MM.1S (cell line): Measurements from ENCODE around the gene MMP24.

Source experiments
- DNase-seq: peaks from one replicate; pipeline ENCODE4 v3.0.0-alpha.2; 2015
- H2AFZ ChIP-seq: fragments of 300-600 bp; sonication (generic); 2 replicates; pipeline ENCODE4 v1.6.0; 2016; ENCODE audit warnings: antibody characterized with exemption, low read length
- H3F3A ChIP-seq: fragments of 300-600 bp; sonication (generic); 2 replicates; pipeline ENCODE4 v1.6.1; 2016; ENCODE audit warnings: mild to moderate bottlenecking, antibody characterized with exemption, low read length, moderate library complexity, mixed read lengths; ENCODE audit not compliant: insufficient read depth
- H3K27ac ChIP-seq: fragments of 300-600 bp; sonication (generic); 2 replicates; pipeline ENCODE4 v1.5.1; 2016; ENCODE audit warnings: mild to moderate bottlenecking, low read length
- H3K27me3 ChIP-seq: fragments of 300-600 bp; sonication (generic); replicated peaks from 2 replicates; pipeline ENCODE4 v1.6.0; 2016; ENCODE audit warnings: low read length; ENCODE audit not compliant: insufficient read depth
- H3K36me3 ChIP-seq: fragments of 300-600 bp; sonication (generic); replicated peaks from 2 replicates; pipeline ENCODE4 v1.6.1; 2016; ENCODE audit warnings: mild to moderate bottlenecking, low read length, mixed read lengths; ENCODE audit not compliant: insufficient read depth
- H3K4me1 ChIP-seq: fragments of 300-600 bp; sonication (generic); 2 replicates; pipeline ENCODE4 v1.6.1; 2016; ENCODE audit warnings: low read length, mixed read lengths
- H3K4me2 ChIP-seq: fragments of 300-600 bp; sonication (generic); 2 replicates; pipeline ENCODE4 v1.6.0; 2016; ENCODE audit warnings: low read depth, low read length
- H3K4me3 ChIP-seq: fragments of 300-600 bp; sonication (generic); 2 replicates; pipeline ENCODE4 v1.5.1; 2016; ENCODE audit warnings: low read length, mixed read lengths
- H3K79me2 ChIP-seq: fragments of 300-600 bp; sonication (generic); 2 replicates; pipeline ENCODE4 v1.6.1; 2016; ENCODE audit warnings: mixed run types, low read length, mixed read lengths
- H3K9ac ChIP-seq: fragments of 300-600 bp; sonication (generic); 2 replicates; pipeline ENCODE4 v1.6.1; 2016; ENCODE audit warnings: low read length, mixed read lengths
- H3K9me2 ChIP-seq: fragments of 300-600 bp; sonication (generic); replicated peaks from 2 replicates; pipeline ENCODE4 v1.6.1; 2016; ENCODE audit warnings: mild to moderate bottlenecking, low read length, mixed read lengths; ENCODE audit not compliant: insufficient read depth
- H3K9me3 ChIP-seq: fragments of 300-600 bp; sonication (generic); replicated peaks from 2 replicates; pipeline ENCODE4 v1.6.1; 2016; ENCODE audit warnings: mild to moderate bottlenecking, low read length, mixed read lengths; ENCODE audit not compliant: insufficient read depth
- H4K20me1 ChIP-seq: fragments of 300-600 bp; sonication (generic); 2 replicates; pipeline ENCODE4 v1.6.1; 2016; ENCODE audit warnings: mild to moderate bottlenecking, low read length, moderate library complexity, mixed read lengths; ENCODE audit not compliant: insufficient read depth
- EZH2 ChIP-seq: fragments of 300-600 bp; sonication (generic); optimal IDR thresholded peaks from 2 replicates; pipeline ENCODE3; 2017; ENCODE audit warnings: low read depth, mild to moderate bottlenecking, antibody characterized with exemption, low read length, mixed read lengths
- EZH2phosphoT487 ChIP-seq: fragments of 300-600 bp; sonication (generic); IDR thresholded peaks from 2 replicates; pipeline ENCODE4 v1.6.1; 2018; ENCODE audit warnings: antibody characterized with exemption, low read length
- TF ChIP-seq, protein P1 (sequence below): fragments of 300-600 bp; sonication (generic); IDR thresholded peaks from 2 replicates; pipeline ENCODE4 v1.5.1; 2016; ENCODE audit warnings: antibody characterized with exemption, low read length, mixed read lengths

MMP24 gene

DNA sequence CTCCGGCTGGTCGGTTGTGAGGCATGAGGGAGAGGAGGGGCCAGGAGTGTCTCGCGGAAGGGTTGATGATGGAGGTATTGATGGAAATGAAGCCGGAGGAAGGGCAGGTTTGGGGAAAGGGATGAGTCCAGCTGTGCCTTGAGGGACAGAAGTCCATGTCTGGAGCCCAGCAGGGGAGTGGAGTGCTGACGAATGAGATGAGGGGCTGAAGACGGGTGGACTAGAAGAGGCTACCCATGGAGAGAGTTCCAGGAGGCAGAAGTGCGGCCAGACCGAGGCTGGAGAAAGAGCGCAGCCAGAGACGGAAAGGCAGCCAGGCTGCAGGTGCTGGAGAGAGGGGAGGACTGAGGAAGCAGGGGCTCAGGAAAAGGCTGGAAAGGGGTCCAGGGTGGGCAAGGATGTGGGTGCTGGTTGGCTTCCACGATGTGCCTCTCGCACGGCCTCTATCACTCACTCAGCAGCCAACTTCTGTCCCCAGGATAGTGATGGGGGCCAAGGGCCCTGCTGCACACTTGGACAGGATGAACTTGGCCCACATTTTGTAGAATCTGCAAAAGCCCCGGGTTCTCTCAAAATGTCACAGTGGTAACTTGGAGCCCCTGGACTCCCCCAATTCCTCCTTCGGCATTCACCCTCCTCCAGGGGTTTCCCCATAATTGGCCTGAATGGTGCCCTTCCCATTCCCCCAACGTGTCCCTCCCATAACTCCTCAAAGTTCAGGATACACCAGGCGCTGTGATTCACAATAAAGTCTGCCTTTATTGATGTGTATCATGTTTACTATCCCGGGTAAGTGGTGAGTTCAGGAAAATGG lies 58.7 kb downstream of the MMP24 start:
- H3K4me2 ChIP-seq, result peak overlapping the region; percentile 96
- no peaks in the 10 kb centered on the region for H3K9me3 ChIP-seq
- H4K20me1 ChIP-seq, result no peaks in the 10 kb centered on the region
- H3K36me3 ChIP-seq, result no peaks in the 10 kb centered on the region
- H3F3A ChIP-seq, result no peaks in the 10 kb centered on the region
- peak overlapping the region; percentile 75; the same call in 1 of the 2 replicates for H3K9ac ChIP-seq
- peaks cover 14% of the 10 kb centered on the region for H3K27me3 ChIP-seq
- peak overlapping the region; percentile 100 for H2AFZ ChIP-seq
- TF ChIP-seq EZH2 (no peak), EZH2phosphoT487 (no peak)
- TF ChIP-seq, protein P1, sequence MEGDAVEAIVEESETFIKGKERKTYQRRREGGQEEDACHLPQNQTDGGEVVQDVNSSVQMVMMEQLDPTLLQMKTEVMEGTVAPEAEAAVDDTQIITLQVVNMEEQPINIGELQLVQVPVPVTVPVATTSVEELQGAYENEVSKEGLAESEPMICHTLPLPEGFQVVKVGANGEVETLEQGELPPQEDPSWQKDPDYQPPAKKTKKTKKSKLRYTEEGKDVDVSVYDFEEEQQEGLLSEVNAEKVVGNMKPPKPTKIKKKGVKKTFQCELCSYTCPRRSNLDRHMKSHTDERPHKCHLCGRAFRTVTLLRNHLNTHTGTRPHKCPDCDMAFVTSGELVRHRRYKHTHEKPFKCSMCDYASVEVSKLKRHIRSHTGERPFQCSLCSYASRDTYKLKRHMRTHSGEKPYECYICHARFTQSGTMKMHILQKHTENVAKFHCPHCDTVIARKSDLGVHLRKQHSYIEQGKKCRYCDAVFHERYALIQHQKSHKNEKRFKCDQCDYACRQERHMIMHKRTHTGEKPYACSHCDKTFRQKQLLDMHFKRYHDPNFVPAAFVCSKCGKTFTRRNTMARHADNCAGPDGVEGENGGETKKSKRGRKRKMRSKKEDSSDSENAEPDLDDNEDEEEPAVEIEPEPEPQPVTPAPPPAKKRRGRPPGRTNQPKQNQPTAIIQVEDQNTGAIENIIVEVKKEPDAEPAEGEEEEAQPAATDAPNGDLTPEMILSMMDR, result no peak
- peak overlapping the region; percentile 85 for H3K4me3 ChIP-seq
- DNase-seq, result no peak
- no peaks in the 10 kb centered on the region for H3K9me2 ChIP-seq
- H3K27ac ChIP-seq, result no peak overlapping the region
- H3K79me2 ChIP-seq, result peaks cover 33% of the 10 kb centered on the region
- H3K4me1 ChIP-seq, result peaks cover 5% of the 10 kb centered on the region; the same call in 1 of the 2 replicates

DNA sequence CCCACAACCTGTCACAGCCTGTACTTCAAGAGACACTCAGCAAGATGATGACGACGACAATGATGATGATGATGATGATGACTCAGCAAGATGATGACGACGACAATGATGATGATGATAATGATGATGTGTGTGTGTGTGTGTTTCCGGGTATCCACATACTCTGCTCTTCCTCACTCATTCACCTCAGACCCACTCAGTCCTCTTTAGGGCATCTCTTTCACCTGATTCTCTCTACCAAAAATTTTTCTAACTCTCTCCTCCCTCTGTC lies 59.3 kb downstream of the MMP24 start:
- Histone ChIP-seq H3K9me2 (no peaks in the 10 kb centered on the region), H3K4me2 (no peak overlapping the region)

DNA sequence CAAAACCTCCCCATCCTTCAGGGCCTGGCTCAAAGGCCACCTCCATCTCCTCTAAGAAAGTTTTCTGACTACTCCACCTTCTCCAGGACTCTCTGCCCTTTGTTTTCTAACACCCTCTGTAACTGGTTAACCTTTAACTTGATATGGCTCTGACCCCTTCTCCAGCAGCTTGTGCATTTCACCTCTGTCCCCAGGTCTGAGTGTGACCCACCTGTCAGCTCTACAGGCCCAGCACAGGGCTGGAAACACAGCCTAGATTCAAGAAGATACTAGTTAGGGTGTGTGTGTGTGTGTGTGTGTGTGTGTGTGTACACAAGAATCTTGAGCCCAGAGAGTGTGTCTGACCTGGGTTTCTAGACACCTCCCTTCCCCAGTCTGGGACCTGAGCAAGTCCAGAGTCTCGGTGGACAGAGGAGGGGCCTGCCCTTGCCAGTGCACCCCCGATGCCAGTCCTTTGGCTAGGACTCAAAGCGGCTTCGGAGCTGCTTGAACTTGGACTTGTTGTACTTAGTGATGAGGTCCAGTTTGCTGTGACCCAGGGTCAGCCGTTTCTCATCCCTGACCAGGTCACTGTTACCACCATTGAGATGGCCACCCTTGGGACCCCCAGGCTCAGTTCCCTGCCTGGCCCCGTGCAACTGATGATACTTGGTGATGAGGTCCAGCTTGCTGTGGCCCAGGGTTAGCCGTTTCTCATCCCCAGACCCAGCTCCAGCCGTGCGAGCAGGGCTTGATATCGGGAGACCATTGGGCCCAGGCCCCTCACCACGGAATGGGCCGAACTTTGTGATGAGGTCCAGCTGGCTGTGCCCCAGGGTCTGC lies 59.8 kb downstream of the MMP24 start:
- no peak for DNase-seq
- Histone ChIP-seq H3K9me3 (no peaks in the 10 kb centered on the region), H4K20me1 (no peaks in the 10 kb centered on the region), H3K27ac (no peak overlapping the region), H3K4me1 (peaks cover 5% of the 10 kb centered on the region; the same call in 1 of the 2 replicates), H3K9ac (no peak overlapping the region), H3K79me2 (peaks cover 28% of the 10 kb centered on the region), H3F3A (no peaks in the 10 kb centered on the region), H3K4me2 (no peak overlapping the region), H3K4me3 (no peak overlapping the region), H3K36me3 (no peaks in the 10 kb centered on the region), H3K27me3 (peaks cover 19% of the 10 kb centered on the region), H3K9me2 (no peaks in the 10 kb centered on the region), H2AFZ (no peak overlapping the region)
- TF ChIP-seq EZH2 (no peak), EZH2phosphoT487 (no peak)
- TF ChIP-seq, protein P1, result no peak

More for the DNA sequence above, 59.3 kb downstream of the MMP24 start:
- DNase-seq, result no peak
- Histone ChIP-seq H3K9me3 (no peaks in the 10 kb centered on the region), H3K36me3 (no peaks in the 10 kb centered on the region), H3K27ac (no peak overlapping the region), H3K27me3 (peaks cover 14% of the 10 kb centered on the region), H4K20me1 (no peaks in the 10 kb centered on the region), H3F3A (no peaks in the 10 kb centered on the region), H2AFZ (no peak overlapping the region; the same call in 1 of the 2 replicates), H3K9ac (no peak overlapping the region), H3K79me2 (peaks cover 29% of the 10 kb centered on the region), H3K4me3 (no peak overlapping the region), H3K4me1 (peaks cover 5% of the 10 kb centered on the region; the same call in 1 of the 2 replicates)
- TF ChIP-seq EZH2 (no peak), EZH2phosphoT487 (no peak)
- TF ChIP-seq, protein P1, result no peak
